GM12891 (cell line): ENCODE measurements around the gene RBM38.
"Not testable (repeated sequence)": the region's sequence is repeated elsewhere in the genome, so short reads cannot be mapped to it uniquely, and the experiment has no call there.

Experiments used
- DNase-seq: peaks from one replicate; pipeline ENCODE4 v3.0.0; 2011; ENCODE audit warnings: low spot score; ENCODE audit not compliant: insufficient read length
- FAIRE-seq: peaks from 2 replicates; lab custom pipeline; 2011; peaks lifted over from hg19 to GRCh38; lab: Jason Lieb, UNC
- PAX5 ChIP-seq: IDR thresholded peaks from 2 replicates; pipeline ENCODE4 v1.6.1; 2011; ENCODE audit warnings: low read length, moderate library complexity, mild to moderate bottlenecking; ENCODE audit not compliant: insufficient read depth, severe bottlenecking
- POLR2A ChIP-seq: IDR thresholded peaks from 2 replicates; pipeline ENCODE4 v1.6.1; 2011; ENCODE audit warnings: low read depth, low read length, control low read depth
- POLR2AphosphoS5 ChIP-seq: IDR thresholded peaks from 2 replicates; pipeline ENCODE4 v1.6.1; 2011; ENCODE audit warnings: low read depth, low read length, control low read depth
- POU2F2 ChIP-seq: IDR thresholded peaks from 2 replicates; pipeline ENCODE4 v1.6.1; 2011; ENCODE audit warnings: low read depth, mild to moderate bottlenecking, control low read depth, low read length, moderate library complexity
- SPI1 ChIP-seq: IDR thresholded peaks from 2 replicates; pipeline ENCODE4 v1.6.1; 2011; ENCODE audit warnings: low read depth, low read length, control low read depth
- TAF1 ChIP-seq: IDR thresholded peaks from 2 replicates; pipeline ENCODE4 v1.6.1; 2011; ENCODE audit warnings: low read depth, low read length, control low read depth

RBM38 gene

DNA sequence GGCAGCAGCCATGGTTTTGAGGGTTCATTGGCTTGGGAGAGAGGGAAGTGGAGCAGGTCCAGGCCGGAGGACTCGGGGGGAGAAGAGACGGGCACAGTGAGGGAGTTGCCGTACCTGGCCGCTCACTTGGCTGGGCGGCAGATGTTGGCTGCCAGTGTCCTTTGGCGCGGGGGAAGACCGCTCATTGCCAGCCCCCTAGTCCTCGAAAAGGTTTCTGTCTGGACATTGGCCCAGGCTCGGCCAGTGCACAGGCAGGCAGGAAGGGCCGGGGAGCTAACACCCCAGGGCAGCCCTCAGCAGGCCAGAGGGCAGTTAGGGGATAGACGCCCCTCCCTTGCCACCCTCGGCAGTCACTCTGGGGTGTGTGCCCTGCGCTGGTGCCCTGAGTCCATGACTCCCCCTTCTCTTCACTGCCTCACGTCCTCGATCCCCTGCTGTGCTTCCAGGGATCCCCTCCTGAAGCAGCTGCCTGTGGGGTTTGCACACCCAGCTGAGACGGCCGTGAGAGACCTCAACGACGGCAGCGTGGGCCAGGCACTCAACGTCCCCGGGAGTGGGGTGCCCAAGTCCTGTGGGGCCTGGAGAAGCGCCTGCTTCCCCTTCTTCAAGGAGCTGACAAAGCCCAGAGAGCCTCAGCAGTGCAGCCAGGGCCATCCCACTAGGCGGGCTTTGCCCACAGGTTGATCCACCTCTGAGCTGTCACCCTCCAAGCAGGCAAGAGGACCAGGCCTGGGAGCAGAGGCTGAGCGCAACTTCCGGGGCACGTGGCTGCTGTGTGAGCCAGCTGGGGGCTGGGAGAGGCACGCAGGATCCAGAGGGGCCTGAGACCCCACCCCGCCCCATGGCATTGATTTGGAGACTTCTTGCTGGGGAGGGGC lies 20.4 kb downstream of the RBM38 start:
- FAIRE-seq (no peak), DNase-seq (no peak)
- TF ChIP-seq POLR2AphosphoS5 (no peak), POU2F2 (no peak), PAX5 (no peak), POLR2A (no peak), SPI1 (no peak), TAF1 (no peak)

DNA sequence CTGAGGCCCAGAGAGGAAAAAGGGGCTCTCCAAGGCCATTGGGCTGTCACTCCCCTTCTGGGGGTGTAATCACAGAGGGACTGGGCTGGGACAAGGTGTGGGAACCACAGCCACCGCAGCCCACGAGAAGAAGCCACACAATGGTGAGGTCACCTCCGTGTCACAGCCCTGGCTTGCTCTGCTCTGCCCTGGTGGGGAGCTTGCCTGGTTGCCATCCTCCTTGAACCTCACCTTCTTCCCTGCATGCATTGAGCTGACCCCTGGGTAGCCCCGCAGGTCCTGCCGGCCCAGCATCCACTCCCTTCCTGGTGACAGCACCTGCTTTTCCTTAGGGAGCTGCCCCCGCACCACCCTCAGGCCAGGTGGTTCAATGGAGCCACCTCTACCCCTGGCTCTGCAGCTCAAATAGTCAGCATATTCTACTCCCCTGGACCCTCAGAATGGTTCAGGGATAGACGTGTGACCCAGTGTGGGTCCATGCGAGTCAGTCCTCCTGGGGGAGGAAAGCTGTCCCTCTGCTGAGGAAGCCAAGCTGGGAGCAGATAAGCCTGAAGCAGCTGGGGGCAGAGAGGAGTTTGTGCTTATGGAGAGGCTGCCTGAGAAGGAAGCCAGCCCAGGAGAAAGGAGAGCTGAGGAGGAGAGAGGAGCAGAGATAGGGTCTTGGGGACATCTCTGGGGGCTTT lies 21.3 kb downstream of the RBM38 start:
- TF ChIP-seq POU2F2 = no peak
- TF ChIP-seq SPI1 = no peak
- TF ChIP-seq POLR2AphosphoS5 = no peak
- no peak for TF ChIP-seq TAF1
- no peak for TF ChIP-seq PAX5
- no peak for TF ChIP-seq POLR2A
- DNase-seq (no peak), FAIRE-seq (no peak)

DNA sequence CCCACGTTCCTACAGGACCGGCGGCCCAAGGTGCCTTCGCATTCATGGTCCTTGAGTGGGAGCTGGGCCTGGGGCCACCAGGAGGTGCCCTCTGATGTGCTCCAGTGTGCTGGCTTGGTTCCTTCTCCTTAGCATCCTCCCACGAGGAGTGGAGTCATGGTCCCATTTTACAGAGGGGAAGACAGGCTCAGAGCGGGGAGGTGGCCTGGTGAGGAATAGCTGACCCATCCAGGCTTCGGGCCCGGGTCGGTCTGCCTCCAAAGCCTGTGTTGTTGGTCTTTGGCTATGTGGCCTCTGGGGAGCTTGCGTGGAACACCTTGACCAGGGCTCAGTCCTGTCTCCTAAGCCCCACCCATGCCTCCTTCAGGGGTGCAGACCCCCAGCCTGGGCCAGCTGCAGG lies 22.8 kb downstream of the RBM38 start:
- FAIRE-seq = no peak
- DNase-seq = no peak
- no peak for TF ChIP-seq TAF1

DNA sequence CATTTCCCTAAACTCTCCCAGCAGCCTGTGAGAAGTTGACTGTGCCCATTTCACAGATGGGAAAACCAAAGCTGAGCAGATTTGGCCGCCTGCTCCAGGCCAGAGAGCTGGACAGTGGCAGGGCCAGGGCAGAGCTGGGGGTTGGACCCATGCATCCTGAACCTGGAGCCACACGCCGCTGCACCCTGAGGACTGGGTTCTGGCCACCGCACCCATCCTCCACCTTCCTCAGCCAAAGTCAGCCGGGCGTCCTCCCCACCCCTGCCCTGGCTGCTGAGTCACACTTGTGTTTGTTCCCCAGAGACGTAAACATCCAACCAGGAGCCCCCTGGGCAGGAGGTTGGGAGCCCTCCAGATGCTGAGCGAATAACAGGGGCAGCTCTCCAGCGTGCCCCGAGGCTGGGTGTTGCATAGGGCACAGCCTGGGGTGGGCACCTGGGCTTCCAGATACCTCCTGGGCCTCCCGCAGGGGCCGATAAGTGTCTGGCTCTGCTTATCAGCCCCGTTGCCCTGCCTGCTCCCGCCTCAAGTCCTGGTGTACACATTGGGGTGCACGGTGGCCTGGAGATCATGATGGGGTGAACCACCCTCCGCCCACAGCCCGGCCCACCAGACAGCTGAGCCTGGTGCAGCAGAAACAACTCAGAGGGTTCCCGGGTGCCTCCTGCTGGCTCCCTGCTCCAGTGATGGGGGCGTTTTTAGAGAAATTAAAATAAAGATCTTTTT lies 23.8 kb downstream of the RBM38 start:
- FAIRE-seq = no peak
- DNase-seq = no peak
- TF ChIP-seq PAX5 (no peak), POLR2AphosphoS5 (no peak), SPI1 (no peak), TAF1 (no peak), POLR2A (no peak), POU2F2 (no peak)

DNA sequence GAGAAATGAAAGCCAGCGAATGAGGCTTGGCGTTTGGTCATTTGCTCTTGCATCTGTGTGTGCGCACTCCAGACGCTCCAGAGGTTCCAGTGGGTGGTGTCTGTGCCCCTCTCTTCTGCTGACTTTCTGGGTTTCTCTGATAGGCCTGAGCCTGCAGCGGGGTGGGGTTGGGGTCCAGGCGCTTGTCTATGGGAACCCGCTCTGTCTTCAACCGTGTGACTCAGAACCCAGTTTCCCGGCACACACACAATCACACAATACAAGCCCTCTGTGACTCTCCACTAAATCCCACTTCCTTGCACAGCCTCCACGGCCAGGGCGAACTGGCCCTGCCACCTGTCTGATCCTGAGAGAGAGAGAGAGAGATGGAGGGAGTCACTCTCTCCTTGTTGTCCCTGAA lies 24.6 kb downstream of the RBM38 start:
- FAIRE-seq (no peak), DNase-seq (no peak)
- TF ChIP-seq POLR2AphosphoS5 = no peak
- no peak for TF ChIP-seq POLR2A
- TF ChIP-seq PAX5 = no peak
- no peak for TF ChIP-seq TAF1
- no peak for TF ChIP-seq SPI1
- TF ChIP-seq POU2F2 = no peak

DNA sequence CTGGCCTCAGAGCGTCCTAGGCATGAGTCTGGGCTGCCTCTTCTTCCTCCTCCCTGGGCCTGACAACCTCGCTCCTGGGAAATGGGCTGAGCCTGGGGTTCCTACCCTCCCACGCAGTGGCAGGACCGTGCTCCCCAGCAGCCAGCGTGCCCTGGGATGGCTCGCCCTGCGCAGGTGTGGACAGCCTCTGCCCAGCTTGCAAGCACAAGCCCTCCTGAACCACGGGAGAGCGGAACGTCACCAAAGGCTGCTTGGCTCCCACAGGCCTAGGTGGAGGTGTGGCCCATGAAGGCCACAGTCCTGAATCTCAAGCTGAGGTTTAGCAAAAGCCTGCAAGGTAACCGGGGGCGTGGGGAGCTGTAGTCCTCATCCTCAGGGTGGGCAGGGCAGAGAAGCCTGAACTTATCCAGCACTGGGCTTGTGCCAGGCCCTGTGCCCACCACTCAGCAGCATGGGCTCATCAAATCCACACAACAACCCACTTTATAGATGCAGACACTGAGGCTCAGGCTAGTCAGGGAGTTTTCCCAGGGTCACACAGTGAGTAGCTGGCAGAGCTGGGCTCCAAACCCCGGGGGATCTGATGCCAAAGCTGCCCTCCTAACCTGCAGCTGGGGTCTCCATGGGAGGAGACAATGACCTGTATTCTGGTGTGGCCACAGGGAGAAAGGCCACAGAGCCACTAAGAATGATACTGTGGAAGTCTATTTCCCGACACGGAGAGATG lies 25.3 kb downstream of the RBM38 start:
- no peak for FAIRE-seq
- DNase-seq = no peak
- no peak for TF ChIP-seq TAF1
- no peak for TF ChIP-seq SPI1
- TF ChIP-seq POLR2A = no peak
- no peak for TF ChIP-seq PAX5
- TF ChIP-seq POU2F2 = no peak
- no peak for TF ChIP-seq POLR2AphosphoS5

DNA sequence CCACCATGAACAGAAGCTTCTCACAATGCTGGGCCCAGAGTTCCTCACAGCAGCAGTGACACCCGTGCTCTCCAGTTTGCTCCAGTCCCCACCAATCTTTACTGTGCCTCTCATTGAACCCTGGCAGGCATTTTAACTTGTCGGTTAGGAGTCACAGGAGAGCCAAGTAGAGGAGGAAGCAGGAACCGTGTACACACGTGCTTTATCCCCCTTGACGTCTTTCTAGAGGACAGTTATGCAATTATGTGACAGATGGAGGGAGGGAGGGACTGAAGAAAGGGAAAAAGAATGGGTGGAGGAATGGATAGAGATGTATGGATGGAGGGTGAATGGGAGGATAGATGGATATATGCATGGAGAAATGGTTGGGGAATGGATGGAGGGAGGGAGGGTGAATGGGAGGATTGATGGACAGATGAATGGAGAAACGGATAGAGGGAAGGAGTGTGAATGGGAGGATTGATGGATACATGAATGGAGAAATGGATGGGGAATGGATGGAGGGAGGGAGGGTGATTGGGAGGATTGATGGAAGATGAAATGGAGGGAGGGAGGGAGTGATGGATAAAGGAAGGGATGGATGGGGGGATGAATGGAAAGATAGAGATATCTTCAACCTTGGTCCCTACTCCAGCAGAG lies 26.0 kb downstream of the RBM38 start:
- FAIRE-seq (no peak), DNase-seq (no peak)
- no peak for TF ChIP-seq POU2F2
- no peak for TF ChIP-seq TAF1
- no peak for TF ChIP-seq POLR2A
- TF ChIP-seq PAX5 = no peak
- TF ChIP-seq POLR2AphosphoS5 = no peak
- no peak for TF ChIP-seq SPI1

DNA sequence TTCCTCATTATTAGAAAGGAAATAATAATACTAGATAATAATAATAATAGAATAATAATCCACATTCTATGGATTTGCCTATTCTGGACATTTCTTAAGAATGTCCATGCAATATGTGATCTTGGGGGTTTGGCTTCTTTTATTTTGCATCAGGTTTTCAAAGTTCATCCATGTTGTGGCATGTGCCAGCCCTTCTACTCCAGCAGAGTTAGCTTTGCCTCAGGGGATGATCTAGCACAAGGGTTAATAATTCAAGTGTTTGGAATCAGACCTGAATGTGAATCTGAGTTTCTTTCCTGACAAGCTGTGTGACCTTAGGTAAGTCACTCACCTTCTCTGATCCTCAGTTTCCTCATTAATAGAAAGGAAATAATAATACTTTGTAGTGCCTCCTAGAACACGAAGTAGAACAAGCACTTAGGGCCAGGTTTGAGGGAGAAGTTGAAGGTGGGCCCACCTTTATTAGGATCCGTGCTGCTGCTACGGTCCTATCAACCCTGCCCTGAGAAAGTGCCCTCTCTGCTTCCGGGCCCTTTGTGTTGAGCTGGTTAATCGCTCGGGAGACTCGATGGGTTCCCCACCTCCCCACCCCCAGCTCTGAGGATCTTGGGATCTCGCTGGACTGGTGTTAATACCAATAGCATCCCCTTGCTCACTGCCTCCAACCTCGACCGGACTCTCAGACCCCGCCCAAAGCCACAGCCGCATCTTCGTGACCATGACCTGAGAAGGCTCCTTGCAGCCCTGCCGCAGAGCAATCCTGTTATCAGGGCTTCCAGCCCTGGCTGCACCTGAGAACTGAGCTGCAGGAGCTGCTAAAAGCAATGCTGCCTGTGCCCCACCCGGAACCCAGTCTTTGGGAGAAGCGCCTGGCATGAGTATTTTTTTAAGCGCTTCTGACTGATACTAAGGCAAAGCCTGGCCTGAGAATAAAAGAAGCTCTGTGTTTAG lies 26.9 kb downstream of the RBM38 start:
- DNase-seq (no peak), FAIRE-seq (no peak)
- TF ChIP-seq PAX5 = no peak
- TF ChIP-seq POLR2A = no peak
- TF ChIP-seq TAF1 = no peak
- no peak for TF ChIP-seq POLR2AphosphoS5
- no peak for TF ChIP-seq POU2F2
- no peak for TF ChIP-seq SPI1

DNA sequence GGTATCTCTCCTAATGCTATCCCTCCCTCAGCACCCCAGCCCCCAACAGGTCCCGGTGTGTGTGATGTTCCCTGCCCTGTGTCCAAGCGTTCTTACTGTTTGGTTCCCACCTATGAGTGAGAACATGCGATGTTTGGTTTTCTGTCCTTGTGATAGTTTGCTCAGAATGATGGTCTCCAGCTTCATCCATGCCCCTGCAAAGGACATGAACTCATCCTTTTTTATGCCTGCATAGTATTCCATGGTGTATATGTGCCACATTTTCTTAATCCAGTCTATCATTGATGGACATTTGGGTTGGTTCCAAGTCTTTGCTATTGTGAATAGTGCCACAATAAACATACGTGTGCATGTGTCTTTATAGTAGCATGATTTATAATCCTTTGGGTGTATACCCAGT lies 28.3 kb downstream of the RBM38 start:
- DNase-seq = not testable (repeated sequence)

More for the DNA sequence above, 28.3 kb downstream of the RBM38 start:
- FAIRE-seq = not testable (repeated sequence)
